ENCODE data around the gene DTNA.

The DTNA gene

DNA sequence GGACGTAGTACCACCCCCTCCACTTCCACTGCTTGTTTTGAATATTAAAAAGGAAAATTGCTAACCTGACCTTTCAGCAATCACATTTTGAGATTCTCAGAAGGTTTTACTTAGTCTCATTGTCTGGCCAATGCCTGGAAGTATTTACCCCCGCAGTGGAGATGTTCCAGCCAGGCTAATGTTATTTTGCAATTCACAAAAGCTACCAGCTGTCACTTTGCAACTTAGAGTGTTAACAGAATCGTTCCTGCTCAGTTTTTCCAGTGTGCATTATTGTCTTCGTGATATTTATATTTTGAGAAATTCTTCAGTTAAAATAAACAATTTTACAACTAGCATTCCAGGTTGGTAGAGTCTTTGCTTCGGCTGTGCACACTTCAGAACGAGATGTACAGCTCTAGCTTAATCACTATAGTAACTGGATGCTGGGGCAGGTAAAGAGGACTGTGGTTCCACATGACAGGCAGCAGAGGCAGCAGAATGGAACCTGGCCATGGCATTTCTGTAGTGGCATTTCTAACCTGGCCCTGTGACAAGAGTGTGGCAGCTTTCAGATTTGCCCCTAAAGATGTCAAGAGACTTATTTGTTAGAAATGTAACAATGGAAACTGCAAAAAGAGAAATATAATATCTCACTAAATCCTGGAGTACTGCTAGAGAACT, 85.1 kb downstream of the DTNA start:
- ChIA-PET CTCF (interaction anchor here (0.8 to 2.3 kb wide), 3 partner anchors 12 to 134 kb away, joined by 3 to 7 read pairs (median 5); no protein-coding TSS in a partner anchor), POLR2A (no interaction called here)
- DNase-seq (ENCODE audit: extremely low spot score), result no peak
- TF ChIP-seq CTBP1 (IDR thresholded peaks at IDR 0.05; ENCODE audit: borderline replicate concordance), result no peak
- TF ChIP-seq, protein P1, sequence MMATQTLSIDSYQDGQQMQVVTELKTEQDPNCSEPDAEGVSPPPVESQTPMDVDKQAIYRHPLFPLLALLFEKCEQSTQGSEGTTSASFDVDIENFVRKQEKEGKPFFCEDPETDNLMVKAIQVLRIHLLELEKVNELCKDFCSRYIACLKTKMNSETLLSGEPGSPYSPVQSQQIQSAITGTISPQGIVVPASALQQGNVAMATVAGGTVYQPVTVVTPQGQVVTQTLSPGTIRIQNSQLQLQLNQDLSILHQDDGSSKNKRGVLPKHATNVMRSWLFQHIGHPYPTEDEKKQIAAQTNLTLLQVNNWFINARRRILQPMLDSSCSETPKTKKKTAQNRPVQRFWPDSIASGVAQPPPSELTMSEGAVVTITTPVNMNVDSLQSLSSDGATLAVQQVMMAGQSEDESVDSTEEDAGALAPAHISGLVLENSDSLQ (IDR thresholded peaks at IDR 0.05), result no peak
- no peak for TF ChIP-seq BHLHE40 (IDR thresholded peaks at IDR 0.05; ENCODE audit: borderline replicate concordance)
- no peak for TF ChIP-seq ELF4 (IDR thresholded peaks at IDR 0.05)
- no peak for TF ChIP-seq FOXK2 (IDR thresholded peaks at IDR 0.05)

DNA sequence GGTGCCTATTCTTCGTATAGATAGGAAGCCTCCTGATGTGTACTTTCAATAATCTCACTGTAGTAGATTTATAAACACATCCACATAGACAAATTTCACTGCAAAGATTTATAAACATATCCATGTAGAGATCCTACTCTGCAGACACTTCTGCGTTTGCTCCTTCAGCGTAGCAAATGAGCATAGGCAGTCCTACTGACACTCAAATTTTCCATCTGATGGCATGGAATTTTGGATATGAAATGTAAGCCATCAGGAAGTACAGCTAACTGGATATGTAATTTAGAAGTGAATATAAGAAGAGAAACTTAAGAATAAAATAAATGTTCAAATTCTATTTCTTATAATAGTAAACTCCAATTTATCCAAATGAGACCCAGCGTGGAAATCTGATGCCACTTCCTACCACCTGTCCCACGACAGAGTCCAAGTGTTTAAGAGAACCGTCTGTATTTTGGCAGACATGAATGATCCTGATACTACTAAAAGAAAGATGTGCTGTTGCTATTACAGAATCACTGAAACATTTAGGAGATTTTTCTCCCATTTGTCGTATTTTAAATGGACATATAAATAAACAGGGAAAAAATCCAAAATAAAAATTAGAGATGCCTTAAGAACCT, 86.0 kb downstream of the DTNA start:
- POLR2A ChIA-PET, result no interaction called here
- CTCF ChIA-PET, result interaction anchor here (0.9 to 2.3 kb wide), 3 partner anchors 14 to 200 kb away, joined by 3 to 7 read pairs (median 5); no protein-coding TSS in a partner anchor
- TF ChIP-seq BHLHE40 (IDR thresholded peaks at IDR 0.05; ENCODE audit: borderline replicate concordance), result no peak
- no peak for TF ChIP-seq ZNF384 (IDR thresholded peaks at IDR 0.05)
- TF ChIP-seq NFRKB (IDR thresholded peaks at IDR 0.05), result no peak
- TF ChIP-seq, protein P1 (IDR thresholded peaks at IDR 0.05), result no peak
- no peak for TF ChIP-seq TARDBP (IDR thresholded peaks at IDR 0.05)
- no peak for TF ChIP-seq L3MBTL2 (conservative IDR thresholded peaks at IDR 0.05)
- TF ChIP-seq FOXA1 (IDR thresholded peaks at IDR 0.05), result no peak
- no peak for TF ChIP-seq FOXK2 (IDR thresholded peaks at IDR 0.05)
- TF ChIP-seq SP1 (IDR thresholded peaks at IDR 0.05), result no peak
- no peak for TF ChIP-seq LEF1 (IDR thresholded peaks at IDR 0.05; ENCODE audit: borderline replicate concordance)
- no peak for TF ChIP-seq HDGF (IDR thresholded peaks at IDR 0.05; ENCODE audit: borderline replicate concordance)
- TF ChIP-seq ARNT (IDR thresholded peaks at IDR 0.05), result no peak
- no peak for TF ChIP-seq FOXM1 (IDR thresholded peaks at IDR 0.05; ENCODE audit: borderline replicate concordance)
- TF ChIP-seq ELF4 (IDR thresholded peaks at IDR 0.05), result no peak
- TF ChIP-seq CTBP1 (IDR thresholded peaks at IDR 0.05; ENCODE audit: borderline replicate concordance), result no peak
- TF ChIP-seq SUZ12 (IDR thresholded peaks at IDR 0.05), result no peak
- DNase-seq (ENCODE audit: extremely low spot score), result no peak

DNA sequence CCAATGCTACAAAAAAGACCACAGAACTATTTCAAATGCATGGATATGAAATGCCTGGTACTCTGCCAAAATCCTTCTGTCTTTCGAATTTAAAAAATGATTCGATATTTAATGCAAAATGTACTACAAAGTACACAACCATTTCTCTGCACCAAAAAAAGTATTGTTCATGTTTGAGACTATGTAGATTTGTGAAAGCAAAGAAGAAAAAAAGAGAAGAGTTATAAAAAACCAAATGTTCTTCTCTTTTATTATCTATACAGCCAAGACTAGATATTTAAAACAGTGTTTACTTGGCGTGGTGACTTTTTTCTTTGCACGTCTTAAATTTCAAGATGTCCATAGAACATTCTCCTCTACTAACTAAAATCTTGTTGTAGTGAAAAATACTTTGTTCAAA, 89.2 kb downstream of the DTNA start:
- no peak for DNase-seq (ENCODE audit: extremely low spot score)
- CTCF ChIA-PET, result interaction anchor here (1.8 kb wide), 1 partner anchor 10 kb away, joined by 5 read pairs; no protein-coding TSS in a partner anchor
- TF ChIP-seq ELF4 (IDR thresholded peaks at IDR 0.05), result no peak
- TF ChIP-seq FOXK2 (IDR thresholded peaks at IDR 0.05), result no peak
- no peak for TF ChIP-seq L3MBTL2 (conservative IDR thresholded peaks at IDR 0.05)
- no peak for TF ChIP-seq SP1 (IDR thresholded peaks at IDR 0.05)
- no peak for TF ChIP-seq FOXM1 (IDR thresholded peaks at IDR 0.05; ENCODE audit: borderline replicate concordance)
- no peak for TF ChIP-seq NFRKB (IDR thresholded peaks at IDR 0.05)
- TF ChIP-seq HDGF (IDR thresholded peaks at IDR 0.05; ENCODE audit: borderline replicate concordance), result no peak
- no peak for TF ChIP-seq FOXA1 (IDR thresholded peaks at IDR 0.05)
- TF ChIP-seq BHLHE40 (IDR thresholded peaks at IDR 0.05; ENCODE audit: borderline replicate concordance), result no peak
- no peak for TF ChIP-seq LEF1 (IDR thresholded peaks at IDR 0.05; ENCODE audit: borderline replicate concordance)
- no peak for TF ChIP-seq TARDBP (IDR thresholded peaks at IDR 0.05)
- TF ChIP-seq SUZ12 (IDR thresholded peaks at IDR 0.05), result no peak
- POLR2A ChIA-PET, result no interaction called here

DNA sequence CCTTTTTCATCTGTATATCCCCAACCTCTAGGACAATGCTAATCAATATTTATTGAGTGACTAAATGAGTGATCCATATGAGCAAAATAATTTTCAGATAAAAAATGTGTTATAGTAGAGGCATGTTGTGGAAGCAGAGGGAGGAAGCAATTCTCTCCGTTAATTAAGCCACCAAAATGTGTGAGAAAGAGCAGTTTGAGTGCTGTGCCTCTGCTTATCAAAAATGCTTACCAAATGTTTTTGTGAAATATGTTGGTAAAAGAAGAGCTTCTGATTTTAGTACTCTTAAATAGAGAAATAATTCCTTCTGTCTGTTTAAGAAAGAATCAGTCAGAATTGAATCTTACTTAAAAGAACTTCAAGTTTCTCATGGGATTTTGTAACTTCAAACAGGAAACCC, 90.3 kb downstream of the DTNA start:
- no peak for DNase-seq (ENCODE audit: extremely low spot score)
- no peak for TF ChIP-seq ARNT (IDR thresholded peaks at IDR 0.05)
- no peak for TF ChIP-seq BHLHE40 (IDR thresholded peaks at IDR 0.05; ENCODE audit: borderline replicate concordance)
- TF ChIP-seq FOXM1 (IDR thresholded peaks at IDR 0.05; ENCODE audit: borderline replicate concordance), result no peak
- no peak for TF ChIP-seq SUZ12 (IDR thresholded peaks at IDR 0.05)
- no peak for TF ChIP-seq ZNF384 (IDR thresholded peaks at IDR 0.05)
- TF ChIP-seq SP1 (IDR thresholded peaks at IDR 0.05), result no peak
- TF ChIP-seq ELF4 (IDR thresholded peaks at IDR 0.05), result no peak
- TF ChIP-seq FOXK2 (IDR thresholded peaks at IDR 0.05), result no peak
- TF ChIP-seq HDGF (IDR thresholded peaks at IDR 0.05; ENCODE audit: borderline replicate concordance), result no peak
- no peak for TF ChIP-seq NFRKB (IDR thresholded peaks at IDR 0.05)
- TF ChIP-seq L3MBTL2 (conservative IDR thresholded peaks at IDR 0.05), result no peak
- TF ChIP-seq FOXA1 (IDR thresholded peaks at IDR 0.05), result no peak
- TF ChIP-seq TARDBP (IDR thresholded peaks at IDR 0.05), result no peak
- no peak for TF ChIP-seq CTBP1 (IDR thresholded peaks at IDR 0.05; ENCODE audit: borderline replicate concordance)
- no peak for TF ChIP-seq LEF1 (IDR thresholded peaks at IDR 0.05; ENCODE audit: borderline replicate concordance)
- ChIA-PET POLR2A (no interaction called here), CTCF (interaction anchor here (1.8 kb wide), 1 partner anchor 9 kb away, joined by 5 read pairs; no protein-coding TSS in a partner anchor)

DNA sequence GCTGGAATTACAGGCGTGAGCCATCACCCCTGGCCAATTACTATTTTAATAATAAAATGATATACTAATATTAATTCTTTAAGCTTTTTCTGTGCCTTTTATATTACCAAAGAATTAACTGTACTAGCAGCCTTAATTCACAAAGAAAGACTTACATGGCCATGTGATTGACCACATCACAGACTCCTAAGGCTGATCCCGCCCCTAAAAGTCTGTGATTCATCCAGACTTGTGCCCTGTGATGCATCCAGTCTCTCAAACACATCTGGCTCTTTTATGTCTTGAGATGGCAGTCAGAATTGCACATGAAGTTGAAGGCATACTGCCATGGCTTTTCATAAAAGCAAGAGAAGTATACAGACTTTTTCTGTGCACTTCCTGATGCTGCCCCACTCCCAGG, 91.7 kb downstream of the DTNA start:
- DNase-seq (ENCODE audit: extremely low spot score), result no peak
- TF ChIP-seq FOXA1 (IDR thresholded peaks at IDR 0.05) (no peak), HDGF (IDR thresholded peaks at IDR 0.05; ENCODE audit: borderline replicate concordance) (no peak), FOXM1 (IDR thresholded peaks at IDR 0.05; ENCODE audit: borderline replicate concordance) (no peak), CTBP1 (IDR thresholded peaks at IDR 0.05; ENCODE audit: borderline replicate concordance) (no peak), L3MBTL2 (conservative IDR thresholded peaks at IDR 0.05) (no peak), TARDBP (IDR thresholded peaks at IDR 0.05) (no peak)
- ChIA-PET CTCF (interaction anchor here (0.9 kb wide), 1 partner anchor 679 kb away, joined by 3 read pairs; no protein-coding TSS in a partner anchor), POLR2A (no interaction called here)

DNA sequence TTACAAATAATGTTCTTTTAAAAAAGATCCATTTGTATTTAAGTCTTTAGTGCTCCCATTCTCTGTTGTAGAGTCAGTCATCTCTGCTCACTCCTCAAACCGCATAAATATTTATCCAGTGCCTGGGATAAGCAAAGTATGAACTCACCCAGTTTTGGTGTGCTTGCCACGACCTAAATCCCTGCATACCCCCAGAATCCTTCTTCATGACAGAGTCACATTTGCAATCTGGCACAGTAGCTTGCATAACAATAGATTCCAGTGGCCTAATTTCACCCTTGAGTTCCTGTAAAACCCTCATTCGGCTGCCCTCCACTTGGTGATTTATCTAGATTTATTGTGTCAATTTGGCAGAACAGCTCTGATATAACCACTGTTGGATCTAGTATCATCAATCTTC, 92.9 kb downstream of the DTNA start:
- TF ChIP-seq FOXM1 (IDR thresholded peaks at IDR 0.05; ENCODE audit: borderline replicate concordance) (no peak), SUZ12 (IDR thresholded peaks at IDR 0.05) (no peak), SP1 (IDR thresholded peaks at IDR 0.05) (no peak), ARNT (IDR thresholded peaks at IDR 0.05) (no peak), L3MBTL2 (conservative IDR thresholded peaks at IDR 0.05) (no peak), ZNF384 (IDR thresholded peaks at IDR 0.05) (no peak), HDGF (IDR thresholded peaks at IDR 0.05; ENCODE audit: borderline replicate concordance) (no peak), CTBP1 (IDR thresholded peaks at IDR 0.05; ENCODE audit: borderline replicate concordance) (no peak), ELF4 (IDR thresholded peaks at IDR 0.05) (no peak), FOXK2 (IDR thresholded peaks at IDR 0.05) (no peak), BHLHE40 (IDR thresholded peaks at IDR 0.05; ENCODE audit: borderline replicate concordance) (no peak), FOXA1 (IDR thresholded peaks at IDR 0.05) (no peak), LEF1 (IDR thresholded peaks at IDR 0.05; ENCODE audit: borderline replicate concordance) (no peak), NFRKB (IDR thresholded peaks at IDR 0.05) (no peak), TARDBP (IDR thresholded peaks at IDR 0.05) (no peak)
- TF ChIP-seq, protein P1 (IDR thresholded peaks at IDR 0.05), result no peak
- POLR2A ChIA-PET, result interaction anchor here (0.6 kb wide), 1 partner anchor 237 kb away, joined by 3 read pairs; no protein-coding TSS in a partner anchor
- CTCF ChIA-PET, result interaction anchor here (0.6 kb wide), 1 partner anchor 18 kb away, joined by 7 read pairs; no protein-coding TSS in a partner anchor
- DNase-seq (ENCODE audit: extremely low spot score), result no peak

Data from HEK293T (cell line).